Measurements from ENCODE around the gene TMC1.
"Not testable (repeated sequence)": the region's sequence is repeated elsewhere in the genome, so short reads cannot be mapped to it uniquely, and the experiment has no call there.

TMC1 gene

DNA sequence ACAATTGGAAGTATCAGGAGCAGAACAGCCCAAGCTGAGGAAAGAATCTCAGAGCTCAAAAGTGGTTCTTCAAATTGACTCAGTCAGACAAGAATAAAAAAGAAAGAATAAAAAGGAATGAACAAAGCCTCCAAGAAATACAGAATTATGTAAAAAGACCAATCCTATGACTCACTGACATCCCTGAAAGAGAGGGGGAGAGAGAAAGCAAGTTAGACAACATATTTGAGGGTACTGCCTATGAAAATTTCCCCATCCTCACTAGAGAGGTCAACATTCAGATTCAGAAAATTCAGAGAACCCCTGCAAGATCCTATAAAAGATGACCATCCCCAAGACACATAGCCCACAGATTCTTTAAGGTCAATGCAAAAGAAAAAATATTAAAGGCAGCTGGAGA is 258.2 kb downstream of the TMC1 start:
- no peak for DNase-seq

DNA sequence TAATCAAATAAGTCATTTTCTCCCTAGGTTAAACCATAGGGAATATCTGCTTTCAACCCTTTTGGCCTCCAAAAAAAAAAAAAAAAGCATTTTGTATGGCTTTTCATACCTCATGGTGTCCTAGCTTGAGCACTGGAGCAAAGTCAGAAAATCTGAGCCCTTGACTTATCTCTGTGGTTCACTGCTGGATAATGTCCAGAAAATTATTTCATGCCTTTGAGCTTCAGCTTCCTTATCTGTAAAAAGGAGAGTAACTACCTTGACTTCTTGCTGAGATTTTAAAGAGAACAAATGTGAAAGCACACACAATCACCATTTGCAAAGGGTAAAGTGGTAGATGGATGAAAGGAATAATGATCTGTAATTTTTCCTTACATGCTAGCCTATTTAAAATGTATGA is 265.5 kb downstream of the TMC1 start:
- DNase-seq, result no peak

DNA sequence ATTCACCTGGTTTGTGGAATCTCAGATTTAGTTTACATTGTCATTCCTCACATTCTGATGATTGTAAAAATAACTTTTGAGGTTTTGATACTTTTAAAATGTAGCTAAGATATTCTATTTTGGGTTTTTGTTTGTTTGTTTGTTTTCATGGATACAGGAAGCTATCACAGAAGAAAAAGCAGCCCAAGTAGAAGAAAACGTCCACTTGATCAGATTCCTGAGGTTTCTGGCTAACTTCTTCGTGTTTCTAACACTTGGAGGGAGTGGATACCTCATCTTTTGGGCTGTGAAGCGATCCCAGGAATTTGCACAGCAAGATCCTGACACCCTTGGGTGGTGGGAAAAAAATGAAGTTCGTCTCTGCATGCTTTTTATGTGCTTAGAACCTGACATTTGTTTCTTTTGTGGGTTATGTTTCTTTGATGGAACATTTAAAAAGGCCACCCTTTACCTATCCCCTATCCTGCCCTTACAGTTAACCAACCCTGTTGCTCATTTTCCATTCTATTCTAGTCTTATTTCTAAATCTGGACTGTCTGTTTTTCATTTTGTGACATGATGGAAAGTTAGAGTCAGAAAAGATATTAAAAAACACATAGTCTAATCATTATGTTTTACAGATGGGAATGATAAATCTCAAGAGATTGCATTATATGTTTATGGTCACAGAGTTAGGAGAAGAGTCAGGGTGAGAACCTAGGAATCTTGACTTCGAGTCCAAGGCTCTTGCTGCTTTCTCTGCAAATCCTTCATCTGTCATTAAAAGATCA is 267.7 kb downstream of the TMC1 start:
- no peak for DNase-seq

DNA sequence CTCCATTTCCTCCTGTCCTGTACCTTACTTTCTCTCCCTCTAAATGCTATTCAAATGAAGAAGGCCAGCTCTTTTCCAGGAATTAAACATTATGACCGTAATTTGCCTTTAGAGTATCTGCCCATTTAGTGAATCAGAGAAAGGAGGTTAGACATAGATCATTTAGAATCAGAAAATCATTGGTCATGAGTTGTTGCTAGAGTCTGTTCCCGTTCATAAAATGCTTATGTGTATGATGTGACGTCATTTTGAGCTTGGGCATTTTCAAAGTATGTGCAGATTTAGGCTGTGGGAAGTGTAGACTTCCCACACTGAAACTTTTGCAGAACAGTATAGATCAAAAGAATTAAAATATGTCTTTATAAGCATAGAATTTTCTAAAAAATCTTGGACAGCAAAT is 268.5 kb downstream of the TMC1 start:
- DNase-seq, result no peak

DNA sequence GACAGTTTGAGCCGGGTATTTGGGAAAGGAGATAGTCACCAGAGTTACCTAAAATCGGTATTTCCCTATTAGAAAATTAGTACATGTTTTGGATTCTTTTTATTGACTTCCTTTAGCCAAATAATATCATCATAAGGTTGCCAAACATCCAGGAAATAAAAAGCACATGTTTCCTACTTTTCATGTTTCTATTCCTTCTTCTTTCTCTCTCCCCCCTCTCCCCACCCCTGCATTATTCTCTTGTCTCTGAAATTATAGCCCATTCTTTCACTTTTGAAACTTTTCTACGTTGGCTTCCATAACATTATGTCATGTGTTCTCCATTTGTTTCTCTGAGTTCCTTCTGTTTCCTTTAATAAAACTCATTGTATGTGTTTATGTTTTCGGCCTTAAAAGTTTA is 269.6 kb downstream of the TMC1 start:
- DNase-seq, result no peak

DNA sequence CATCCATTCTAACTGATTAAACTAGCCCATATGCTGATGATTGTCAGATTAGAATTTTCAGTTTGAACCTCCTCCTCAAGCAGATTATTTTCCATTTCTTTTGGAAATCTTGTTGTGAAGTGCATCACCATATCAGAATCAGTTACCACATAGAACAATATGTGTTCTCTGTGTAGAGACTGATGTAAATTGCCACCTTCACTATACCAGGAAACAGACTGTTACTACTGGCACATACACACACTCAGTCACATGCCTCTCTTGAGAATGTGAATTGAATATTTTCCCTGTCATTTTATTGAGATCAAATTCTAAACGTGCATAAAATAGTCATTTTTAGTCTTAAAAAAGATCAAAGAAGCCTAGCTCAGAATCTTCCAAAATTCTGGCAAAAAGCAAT is 270.0 kb downstream of the TMC1 start:
- no peak for DNase-seq

DNA sequence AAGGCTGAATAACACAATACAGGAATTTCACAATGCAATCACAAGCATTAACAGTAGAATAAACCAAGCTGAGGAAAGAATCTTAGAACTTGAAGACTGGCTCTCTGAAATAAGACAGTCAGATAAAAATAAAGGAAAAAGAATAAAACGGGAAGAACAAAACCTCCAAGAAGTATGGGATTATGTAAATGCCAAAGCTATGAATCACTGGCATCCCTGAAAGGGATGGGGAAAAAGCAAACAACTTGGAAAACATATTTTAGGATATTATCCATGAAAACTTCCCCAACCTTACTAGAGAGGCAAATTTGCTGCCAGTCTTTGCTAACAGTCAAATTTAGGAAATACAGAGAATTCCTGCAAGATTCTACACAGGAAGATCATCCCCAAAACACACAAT is 273.5 kb downstream of the TMC1 start:
- no peak for DNase-seq

DNA sequence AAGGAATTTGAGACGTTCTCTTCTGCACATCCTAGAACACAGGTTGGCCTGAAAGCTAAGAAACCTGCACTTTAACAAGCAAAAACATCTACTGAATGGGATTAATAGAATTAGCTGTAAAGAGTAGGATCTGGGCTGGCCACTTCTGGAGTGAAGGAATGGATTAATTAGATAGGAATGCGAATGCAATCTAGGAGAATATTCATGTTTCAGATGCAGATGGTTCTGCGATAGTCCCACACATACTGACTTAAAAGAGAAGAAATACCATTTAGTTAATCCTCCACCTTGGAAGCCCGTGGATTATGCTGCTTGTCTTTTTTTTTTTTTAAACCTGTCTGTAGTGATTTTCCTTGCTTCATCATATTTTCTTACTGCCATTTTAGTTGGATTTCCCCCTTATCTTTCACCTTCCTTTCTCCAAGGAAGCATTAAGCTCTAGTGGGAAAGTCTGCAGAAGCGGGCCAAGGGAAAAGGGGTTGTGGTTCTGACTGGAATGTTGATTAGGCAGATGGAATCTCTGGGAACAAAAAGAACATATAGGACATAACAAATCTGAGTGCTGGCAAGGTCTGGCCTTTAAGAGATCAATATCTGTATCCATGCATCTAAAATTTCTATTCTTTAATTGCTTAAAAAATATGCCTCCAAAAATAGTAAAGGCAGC is 279.1 kb downstream of the TMC1 start:
- DNase-seq, result no peak

DNA sequence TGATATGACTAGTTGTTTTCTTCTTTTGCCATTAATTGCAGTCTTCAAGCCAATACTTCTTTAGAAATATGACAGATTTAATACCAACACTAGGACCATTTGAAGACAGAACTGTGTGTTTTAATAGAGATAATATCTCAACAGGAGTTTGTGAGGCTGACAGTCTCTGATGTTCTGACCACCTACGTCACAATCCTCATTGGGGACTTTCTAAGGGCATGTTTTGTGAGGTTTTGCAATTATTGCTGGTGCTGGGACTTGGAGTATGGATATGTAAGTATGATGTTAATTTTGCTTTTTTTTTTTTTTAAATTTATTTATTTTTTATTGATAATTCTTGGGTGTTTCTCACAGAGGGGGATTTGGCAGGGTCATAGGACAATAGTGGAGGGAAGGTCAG is 283.8 kb downstream of the TMC1 start:
- DNase-seq, result no peak

DNA sequence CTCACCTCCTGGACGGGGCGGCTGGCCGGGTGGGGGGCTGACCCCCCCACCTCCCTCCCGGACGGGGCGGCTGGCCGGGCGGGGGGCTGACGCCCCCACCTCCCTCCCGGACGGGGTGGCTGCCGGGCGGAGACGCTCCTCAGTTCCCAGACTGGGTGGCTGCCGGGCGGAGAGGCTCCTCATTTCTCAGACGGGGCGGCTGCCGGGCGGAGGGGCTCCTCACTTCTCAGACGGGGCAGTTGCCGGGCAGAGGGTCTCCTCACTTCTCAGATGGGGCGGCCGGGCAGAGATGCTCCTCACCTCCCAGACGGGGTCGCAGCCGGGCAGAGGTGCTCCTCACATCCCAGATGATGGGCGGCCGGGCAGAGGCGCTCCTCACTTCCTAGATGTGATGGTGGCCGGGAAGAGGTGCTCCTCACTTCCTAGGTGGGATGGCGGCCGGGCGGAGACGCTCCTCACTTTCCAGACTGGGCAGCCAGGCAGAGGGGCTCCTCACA is 285.0 kb downstream of the TMC1 start:
- not testable (repeated sequence) for DNase-seq

DNA sequence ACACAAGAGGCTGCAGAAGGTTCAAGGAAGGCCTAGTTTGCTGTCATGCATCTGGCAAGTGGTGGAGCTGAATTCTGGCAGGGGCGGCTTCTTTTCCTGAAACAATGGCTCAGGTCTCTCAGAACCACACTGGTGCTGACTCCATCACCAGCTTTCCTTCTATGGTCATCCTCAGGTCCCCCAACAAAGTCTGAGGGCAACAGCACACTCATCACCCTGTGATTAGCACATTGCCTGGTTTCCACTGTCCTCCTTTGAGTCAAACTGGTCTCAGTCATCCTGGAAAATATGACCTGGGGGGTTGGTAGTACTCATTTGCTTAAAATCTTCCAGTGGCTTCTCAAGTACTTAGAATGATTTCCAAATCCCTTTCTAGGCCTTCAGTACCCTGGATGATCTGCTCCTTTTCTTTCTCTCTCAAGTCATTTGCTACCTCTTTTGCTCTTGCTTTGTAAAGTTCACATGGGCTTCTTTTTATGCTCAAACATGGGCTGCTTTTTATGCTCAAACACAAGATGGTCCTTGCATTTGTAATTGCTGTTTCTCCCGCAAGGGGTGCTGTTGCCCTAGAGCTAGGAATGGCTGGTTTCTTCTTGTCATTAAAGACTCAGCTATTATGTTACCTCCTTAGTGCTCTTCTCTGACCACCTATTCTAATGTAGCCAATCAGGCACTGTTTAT is 286.5 kb downstream of the TMC1 start:
- DNase-seq, result no peak

DNA sequence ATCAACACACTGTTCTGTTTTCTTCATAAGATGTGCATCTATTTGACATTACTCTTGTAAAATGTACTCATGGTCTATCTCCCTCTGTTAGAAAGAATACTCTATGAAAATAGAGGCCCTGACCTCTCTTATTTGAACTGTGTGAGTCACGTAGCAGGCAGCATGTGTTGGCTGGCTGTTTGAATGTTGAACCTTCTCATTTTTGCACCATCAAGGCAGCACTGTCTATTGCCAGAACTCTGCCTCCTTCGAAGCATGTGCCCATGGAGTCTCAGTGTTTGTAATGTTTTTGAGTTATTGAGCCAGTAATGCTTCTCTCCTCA is 287.0 kb downstream of the TMC1 start:
- DNase-seq, result no peak

DNA sequence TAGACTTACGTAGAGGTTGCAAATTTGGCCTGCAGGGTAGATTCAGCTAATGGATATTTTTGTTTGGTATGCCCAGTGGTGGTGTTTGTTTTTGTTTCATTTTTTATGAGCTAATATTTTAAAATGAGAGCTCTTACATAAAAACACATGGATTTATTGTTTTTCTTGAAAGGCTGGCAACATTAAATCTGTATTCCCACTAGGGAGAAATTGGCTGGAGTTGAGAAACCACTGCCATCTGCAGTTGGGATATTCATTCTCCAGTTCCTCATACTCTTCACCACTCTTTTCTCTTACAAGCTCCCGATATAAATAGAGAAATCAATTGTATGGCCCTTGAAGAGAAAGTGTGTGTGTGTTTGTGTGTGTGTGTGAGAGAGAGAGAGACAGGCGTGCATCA is 288.2 kb downstream of the TMC1 start:
- DNase-seq, result no peak

DNA sequence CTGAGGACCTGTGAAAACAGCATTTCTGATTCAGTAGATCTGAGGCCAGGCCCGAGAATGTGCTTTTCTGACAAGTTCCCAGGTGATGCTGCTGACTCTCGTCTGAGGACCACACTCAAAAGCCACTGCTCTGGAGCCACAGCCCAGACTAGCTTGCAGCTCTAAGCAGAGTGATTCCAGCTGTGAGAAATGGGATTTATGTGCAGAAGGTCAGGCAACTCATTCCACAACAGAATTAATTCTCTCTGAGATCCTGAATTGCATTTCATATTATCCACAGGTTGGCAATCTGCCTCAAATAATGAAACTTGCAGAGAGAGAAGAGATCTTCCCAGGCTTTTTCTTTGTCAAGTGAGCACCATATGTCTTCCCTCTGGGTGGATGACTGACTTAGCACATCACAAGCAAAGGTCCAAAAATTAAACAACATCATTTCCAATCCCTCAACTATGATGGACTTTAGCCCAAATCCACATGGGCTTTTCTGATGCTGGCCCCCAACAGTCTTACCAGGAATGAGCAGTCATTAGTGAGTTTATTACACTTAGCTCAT is 291.2 kb downstream of the TMC1 start:
- no peak for DNase-seq

DNA sequence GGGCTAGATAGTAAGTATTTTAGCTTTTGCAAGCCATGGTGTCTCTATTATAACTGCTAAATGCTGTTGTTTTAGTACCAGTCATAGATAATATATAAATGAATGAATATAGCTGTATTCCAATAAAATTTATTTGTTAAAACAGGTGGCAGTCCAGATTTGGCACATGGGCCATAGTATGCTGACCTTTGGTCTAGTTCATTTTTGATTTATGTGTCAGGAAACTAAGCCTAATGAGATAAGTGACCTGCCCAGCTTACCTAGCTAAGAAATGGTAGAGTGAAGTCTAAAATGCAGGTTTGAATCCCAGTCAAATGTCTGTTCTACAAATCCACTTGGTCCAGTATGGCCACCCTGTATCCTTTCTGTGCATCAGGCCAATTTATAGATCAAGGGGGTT is 292.1 kb downstream of the TMC1 start:
- no peak for DNase-seq

DNA sequence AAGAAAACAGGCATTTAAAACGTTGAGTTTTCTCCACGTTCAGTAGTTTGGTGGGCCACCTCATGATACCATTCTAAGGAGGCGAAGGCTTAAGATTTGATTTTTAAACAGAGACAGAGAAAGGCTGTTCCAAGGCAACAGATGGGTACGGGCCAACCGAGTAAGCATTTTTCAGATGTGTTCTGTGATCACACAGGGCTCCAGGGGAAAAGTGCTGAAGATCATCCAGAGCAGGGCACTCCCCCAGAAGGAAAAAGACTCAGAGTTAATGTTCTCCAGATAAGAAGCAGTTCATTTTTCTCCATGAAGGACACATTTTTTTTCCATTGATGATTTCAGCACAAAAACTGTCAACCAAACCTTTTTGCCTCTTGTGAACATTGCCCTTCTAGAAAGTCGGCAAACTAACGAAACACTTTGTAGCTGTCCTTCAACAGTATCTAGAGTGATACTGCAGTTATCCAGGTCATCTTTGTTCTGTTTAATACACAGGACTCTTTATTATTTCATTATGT is 292.7 kb downstream of the TMC1 start:
- no peak for DNase-seq

DNA sequence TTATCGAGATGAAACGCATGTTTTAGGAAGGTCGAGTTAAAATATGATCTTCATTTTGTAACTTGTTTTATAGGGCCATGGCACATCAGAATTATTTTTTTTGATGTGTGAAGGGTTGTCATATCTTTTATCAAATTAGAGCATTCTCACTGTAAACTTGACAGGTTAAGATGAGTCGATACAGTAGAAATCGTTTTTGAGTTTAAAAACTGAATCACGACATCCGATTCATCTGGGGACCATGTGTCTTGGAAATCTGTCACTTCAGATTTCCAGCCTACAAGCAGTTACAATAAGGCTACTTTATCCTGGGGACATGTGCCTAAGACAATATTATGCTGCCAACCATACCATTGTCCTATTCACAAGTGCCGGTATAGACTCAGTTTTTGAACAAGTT is 295.3 kb downstream of the TMC1 start:
- DNase-seq, result no peak

DNA sequence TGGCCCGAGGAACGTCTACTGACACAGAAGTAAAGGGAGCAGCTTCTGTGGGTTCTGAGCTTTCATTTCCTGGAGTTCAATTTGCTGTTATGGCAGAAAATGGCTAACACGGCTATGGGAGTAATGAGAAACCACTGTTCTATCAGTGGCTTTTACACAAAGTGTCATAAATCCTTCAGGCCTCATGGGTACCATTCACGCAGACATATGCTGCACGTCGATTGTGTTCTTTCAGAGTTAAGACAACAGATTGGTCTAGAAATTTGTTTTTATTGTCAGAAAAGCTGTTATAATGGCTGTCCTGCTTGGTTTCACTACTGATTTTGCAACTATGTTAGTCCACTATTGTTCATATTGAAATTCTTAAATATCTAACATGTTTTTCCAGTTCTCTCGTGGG is 296.0 kb downstream of the TMC1 start:
- DNase-seq, result no peak

DNA sequence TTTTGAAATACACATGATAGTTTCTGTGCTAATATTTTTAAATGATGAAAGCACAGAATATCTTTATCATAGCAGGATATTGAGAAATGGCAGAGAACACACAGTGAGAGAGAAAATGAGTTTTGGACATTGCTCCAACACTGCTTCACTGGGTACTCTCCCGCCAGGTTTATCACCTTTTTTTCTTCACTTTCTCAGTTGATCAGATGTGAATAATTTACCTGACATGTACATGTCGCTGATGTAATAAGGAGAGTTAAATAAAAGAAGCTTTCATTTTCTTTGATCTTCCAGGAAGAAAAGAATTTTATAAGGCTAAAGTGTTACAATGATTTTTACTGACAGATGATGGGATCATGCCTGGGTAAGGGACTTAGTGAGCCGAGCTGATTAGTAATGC is 297.0 kb downstream of the TMC1 start:
- no peak for DNase-seq

DNA sequence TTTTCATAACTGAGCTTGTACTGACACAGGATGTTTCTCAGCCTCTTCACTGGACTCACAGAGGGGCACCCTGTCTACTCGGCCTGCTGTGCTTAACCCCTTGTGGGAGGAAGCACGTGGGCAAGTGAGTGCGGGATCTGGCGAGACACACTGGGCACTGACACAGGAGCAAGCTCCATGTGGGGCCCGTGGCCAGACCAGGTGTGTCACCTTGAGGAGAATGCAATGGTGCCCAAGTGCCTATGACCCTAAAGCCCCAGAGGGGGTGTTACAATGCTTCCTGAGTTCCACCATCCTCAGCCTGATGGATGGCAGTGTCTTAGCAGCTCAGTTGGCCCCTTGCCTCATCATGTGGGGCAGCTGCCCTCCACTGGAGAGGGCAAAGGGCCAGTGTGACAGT is 302.6 kb downstream of the TMC1 start:
- no peak for DNase-seq

DNA sequence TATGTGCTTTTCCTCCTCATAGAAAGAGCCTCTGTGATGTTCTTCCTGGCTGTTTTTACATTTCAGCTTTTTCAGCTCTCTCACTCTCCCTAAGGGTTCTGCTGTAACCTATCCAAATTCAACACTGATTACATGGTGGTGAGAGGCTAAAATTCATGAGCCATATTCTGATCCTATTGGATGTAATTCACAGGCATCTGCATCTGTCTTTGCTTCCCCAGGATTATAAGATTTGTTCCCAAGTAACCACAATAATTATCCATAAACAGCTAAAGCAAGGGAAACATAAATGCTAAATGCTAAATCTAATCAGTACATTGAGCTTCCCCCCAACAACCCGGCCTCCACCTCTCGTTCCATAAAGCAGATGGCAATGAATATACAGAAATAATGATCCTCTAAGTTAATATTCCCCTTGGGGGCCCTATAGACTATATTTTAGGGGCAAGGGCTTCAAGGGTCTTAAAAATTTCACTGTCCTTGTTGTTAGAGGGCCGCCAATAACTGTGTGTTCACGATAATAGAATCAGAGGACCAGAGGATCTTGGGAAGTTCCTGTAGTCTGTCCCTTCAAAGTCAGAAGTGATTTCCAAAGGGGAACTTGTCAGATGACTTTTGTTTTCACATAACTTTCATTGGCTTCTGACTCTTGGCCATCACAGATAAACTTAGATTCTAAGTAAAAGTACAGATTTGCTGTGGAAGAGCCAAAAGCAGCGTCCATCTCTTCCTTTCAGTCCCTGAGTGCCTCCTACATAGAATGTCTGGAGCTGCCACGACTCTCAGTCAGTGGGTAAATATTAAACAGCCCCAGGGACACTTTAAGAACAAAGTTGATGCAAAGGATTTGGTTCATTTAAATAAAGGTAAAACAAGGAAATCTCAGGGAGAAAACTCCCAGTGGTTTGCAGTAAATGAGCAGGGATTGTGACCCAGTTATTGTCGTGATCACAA is 305.9 kb downstream of the TMC1 start:
- no peak for DNase-seq

DNA sequence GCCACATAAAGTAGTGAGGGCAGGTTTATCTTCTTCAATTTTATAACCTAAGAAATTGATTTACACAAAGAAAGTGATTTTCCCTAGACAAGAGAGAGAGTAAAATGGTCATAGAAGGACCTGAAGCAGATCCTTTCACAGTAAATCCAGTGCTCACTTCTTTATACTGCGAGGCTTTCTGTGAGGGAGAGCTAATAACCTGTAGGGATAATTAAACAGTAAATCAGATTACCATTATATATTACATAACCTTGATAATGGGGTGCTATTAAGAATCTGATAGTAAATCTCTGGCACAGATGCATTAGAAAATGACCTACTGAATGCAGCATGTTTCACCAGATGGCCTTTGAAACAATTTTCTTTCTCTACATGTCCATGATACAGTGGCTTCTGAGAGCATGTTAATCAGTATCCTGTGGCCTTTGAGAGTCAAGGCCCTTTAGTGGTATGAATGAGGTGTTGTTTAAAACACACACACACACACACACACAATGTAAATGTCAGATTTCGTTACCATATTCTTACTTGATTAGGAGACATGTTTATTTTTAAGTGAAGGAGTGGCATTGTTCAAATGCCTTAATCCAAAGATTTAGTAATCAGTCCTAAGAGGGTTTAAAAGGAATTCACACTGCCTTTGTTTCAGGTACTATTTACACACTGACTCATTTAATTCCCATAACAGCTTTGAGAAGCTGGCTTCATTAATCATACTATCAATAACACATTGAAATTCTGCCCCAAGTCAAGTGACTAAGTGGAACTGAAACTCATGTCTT is 306.7 kb downstream of the TMC1 start:
- DNase-seq, result no peak
